Upper lobe of right lung (tissue), 1 donor: ENCODE results near the gene C11orf42. TPM values are rescaled to one million over a fixed set of nuclear protein-coding genes. Genes with fewer than 3 reads are reported as not detected.
A peak's percentile ranks its signal among the peaks of the same experiment; 100 is the strongest.

Experiments
- ATAC-seq: fragments of 200-7000 bp; cut with Tn5 transposase; one replicate; pipeline ENCODE4 v1.9.1; 2020; ENCODE audit warnings: mild to moderate bottlenecking, moderate library complexity
- DNase-seq: peaks from one replicate; pipeline ENCODE4 v3.0.0-alpha.2; 2020
- H3K27ac ChIP-seq: fragments of 200-600 bp; one replicate; pipeline ENCODE4 v1.8.0; 2022
- H3K27me3 ChIP-seq: fragments of 200-600 bp; one replicate; pipeline ENCODE4 v1.8.0; 2022; ENCODE audit warnings: mild to moderate bottlenecking
- H3K36me3 ChIP-seq: fragments of 200-600 bp; one replicate; pipeline ENCODE4 v1.8.0; 2022
- H3K4me1 ChIP-seq: fragments of 200-600 bp; one replicate; pipeline ENCODE4 v1.8.0; 2022
- H3K4me3 ChIP-seq: fragments of 200-600 bp; one replicate; pipeline ENCODE4 v1.8.0; 2022; ENCODE audit warnings: mild to moderate bottlenecking
- H3K9me3 ChIP-seq: fragments of 200-600 bp; one replicate; pipeline ENCODE4 v1.8.0; 2022
- intact Hi-C: fragments of 100-400 bp; cut with DNase I; formaldehyde crosslinking; loops from one replicate; pipeline ENCODE4 v1.11.0; 2022
- total RNA-seq: library from RNA; stranded (reverse); fragmentation: NEBNext Ultra II Directional; extraction: Animal tissue kit (Norgen Biotek cat#: 25700); gene quantifications from one replicate; pipeline ENCODE4 v1.2.1, GENCODE V29; 2021
- TF ChIP-seq, protein P1 (sequence below): fragments of 200-600 bp; IDR thresholded peaks from one replicate; pipeline ENCODE4 v1.8.0; 2022; ENCODE audit warnings: antibody characterized with exemption
- donor health status: DM: no; HTN: yes; CAD: no; lungs with severe emphysema.

The C11orf42 gene
- total RNA-seq, 1 donor from 2014 or later, result not detected

GRCh38 chr11:6210274-6210955 lies 5.1 kb downstream of the C11orf42 start:
- H3K36me3 ChIP-seq, result peaks cover 91% of the 10 kb centered on the region
- H3K9me3 ChIP-seq, result no peaks in the 10 kb centered on the region
- TF ChIP-seq, protein P1, sequence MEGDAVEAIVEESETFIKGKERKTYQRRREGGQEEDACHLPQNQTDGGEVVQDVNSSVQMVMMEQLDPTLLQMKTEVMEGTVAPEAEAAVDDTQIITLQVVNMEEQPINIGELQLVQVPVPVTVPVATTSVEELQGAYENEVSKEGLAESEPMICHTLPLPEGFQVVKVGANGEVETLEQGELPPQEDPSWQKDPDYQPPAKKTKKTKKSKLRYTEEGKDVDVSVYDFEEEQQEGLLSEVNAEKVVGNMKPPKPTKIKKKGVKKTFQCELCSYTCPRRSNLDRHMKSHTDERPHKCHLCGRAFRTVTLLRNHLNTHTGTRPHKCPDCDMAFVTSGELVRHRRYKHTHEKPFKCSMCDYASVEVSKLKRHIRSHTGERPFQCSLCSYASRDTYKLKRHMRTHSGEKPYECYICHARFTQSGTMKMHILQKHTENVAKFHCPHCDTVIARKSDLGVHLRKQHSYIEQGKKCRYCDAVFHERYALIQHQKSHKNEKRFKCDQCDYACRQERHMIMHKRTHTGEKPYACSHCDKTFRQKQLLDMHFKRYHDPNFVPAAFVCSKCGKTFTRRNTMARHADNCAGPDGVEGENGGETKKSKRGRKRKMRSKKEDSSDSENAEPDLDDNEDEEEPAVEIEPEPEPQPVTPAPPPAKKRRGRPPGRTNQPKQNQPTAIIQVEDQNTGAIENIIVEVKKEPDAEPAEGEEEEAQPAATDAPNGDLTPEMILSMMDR, result no peak
- intact Hi-C loops, result no loop called here
- no peaks in the 10 kb centered on the region for H3K4me1 ChIP-seq
- no peak overlapping the region for H3K4me3 ChIP-seq
- DNase-seq, result no peak
- H3K27me3 ChIP-seq, result no peaks in the 10 kb centered on the region
- ATAC-seq, result no peak
- no peak overlapping the region for H3K27ac ChIP-seq

GRCh38 chr11:6214530-6214929 lies 9.2 kb downstream of the C11orf42 start:
- no peak overlapping the region for H3K27ac ChIP-seq
- TF ChIP-seq, protein P1, result no peak
- DNase-seq (no peak), ATAC-seq (no peak)
- H3K36me3 ChIP-seq, result peaks cover 97% of the 10 kb centered on the region
- H3K4me3 ChIP-seq, result no peak overlapping the region
- intact Hi-C loops, result no loop called here
- H3K27me3 ChIP-seq, result no peaks in the 10 kb centered on the region
- H3K4me1 ChIP-seq, result no peaks in the 10 kb centered on the region
- H3K9me3 ChIP-seq, result no peaks in the 10 kb centered on the region

- no peak overlapping the region for H3K27ac ChIP-seq
- intact Hi-C loops, result no loop called here
- TF ChIP-seq, protein P1, result no peak
- H3K36me3 ChIP-seq, result peaks cover 99% of the 10 kb centered on the region
- no peak overlapping the region for H3K4me3 ChIP-seq
- no peaks in the 10 kb centered on the region for H3K27me3 ChIP-seq
- no peak for ATAC-seq
- H3K9me3 ChIP-seq, result no peaks in the 10 kb centered on the region
- no peak for DNase-seq
- no peaks in the 10 kb centered on the region for H3K4me1 ChIP-seq
Observed at GRCh38 chr11:6216501-6216900, 11.1 kb downstream of the C11orf42 start.

GRCh38 chr11:6217722-6218121 lies 12.4 kb downstream of the C11orf42 start:
- Histone ChIP-seq H3K36me3 (peaks cover 99% of the 10 kb centered on the region), H3K27ac (no peak overlapping the region), H3K4me1 (no peaks in the 10 kb centered on the region), H3K4me3 (no peak overlapping the region), H3K27me3 (no peaks in the 10 kb centered on the region), H3K9me3 (no peaks in the 10 kb centered on the region)
- DNase-seq (no peak), ATAC-seq (no peak)
- TF ChIP-seq, protein P1, result no peak
- intact Hi-C loops, result no loop called here

- peaks cover 99% of the 10 kb centered on the region for H3K36me3 ChIP-seq
- TF ChIP-seq, protein P1, result no peak
Observed at GRCh38 chr11:6219359-6219758, 14.0 kb downstream of the C11orf42 start.

DNA sequence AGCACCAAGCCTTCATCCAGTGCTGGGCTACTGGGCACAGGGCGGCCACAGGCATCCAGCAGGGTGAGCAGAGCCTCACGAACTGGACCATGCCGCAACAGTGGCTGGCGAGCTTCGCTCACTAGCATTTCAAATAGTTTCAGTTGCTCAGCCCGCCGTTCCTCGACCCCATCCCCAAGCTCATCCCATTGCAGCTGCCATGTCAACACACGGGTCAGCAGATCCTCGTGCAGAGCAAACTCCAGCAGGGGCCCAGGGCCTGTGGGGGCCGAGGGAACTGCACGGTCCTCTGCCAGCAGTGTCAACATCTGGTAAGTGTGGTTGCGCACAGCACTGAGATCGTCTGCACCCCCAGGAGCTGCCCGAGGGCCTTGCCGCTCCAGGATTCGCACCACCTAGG lies 18.5 kb downstream of the C11orf42 start:
- Histone ChIP-seq H3K27ac (no peak overlapping the region), H3K27me3 (no peaks in the 10 kb centered on the region), H3K36me3 (peaks cover 57% of the 10 kb centered on the region), H3K4me1 (peaks cover 18% of the 10 kb centered on the region), H3K9me3 (no peaks in the 10 kb centered on the region), H3K4me3 (no peak overlapping the region)
- intact Hi-C loops, result no loop called here
- DNase-seq (no peak), ATAC-seq (no peak)
- TF ChIP-seq, protein P1, result no peak

More at GRCh38 chr11:6219359-6219758, 14.0 kb downstream of the C11orf42 start:
- Histone ChIP-seq H3K9me3 (no peaks in the 10 kb centered on the region), H3K4me1 (no peaks in the 10 kb centered on the region), H3K27ac (no peak overlapping the region), H3K27me3 (no peaks in the 10 kb centered on the region), H3K4me3 (no peak overlapping the region)
- intact Hi-C loops, result no loop called here
- DNase-seq (no peak), ATAC-seq (peak; percentile 64)
